ENCODE data around the gene PABPN1.

The PABPN1 gene

DNA sequence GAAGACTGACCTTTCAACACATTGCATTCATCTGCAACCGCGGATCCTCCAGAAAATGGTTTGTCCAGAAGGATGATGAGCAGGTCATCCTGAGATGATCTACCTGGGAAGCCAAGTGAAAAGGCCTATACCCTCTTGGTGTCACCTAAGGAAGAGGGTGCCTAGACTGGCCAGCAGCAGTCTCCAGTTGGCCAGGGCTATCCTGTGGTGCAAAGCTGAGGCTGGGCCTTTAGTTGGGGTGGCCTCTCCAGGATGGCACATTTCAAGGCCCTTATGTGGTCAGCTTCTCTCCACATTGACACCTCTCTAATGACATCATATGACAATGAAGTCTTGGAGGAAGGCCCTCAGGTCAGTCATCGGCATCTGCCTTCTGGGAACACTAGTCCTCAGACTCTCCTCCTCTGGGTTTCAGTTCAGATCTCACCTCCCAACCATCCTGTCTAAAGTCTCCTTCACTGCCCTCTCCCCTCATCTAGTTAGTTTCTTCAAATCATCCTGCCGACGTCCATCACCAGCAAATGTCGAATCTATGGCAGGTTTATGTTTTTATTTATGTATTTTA, 34.7 kb downstream of the PABPN1 start:
- DNase-seq, result no peak

DNA sequence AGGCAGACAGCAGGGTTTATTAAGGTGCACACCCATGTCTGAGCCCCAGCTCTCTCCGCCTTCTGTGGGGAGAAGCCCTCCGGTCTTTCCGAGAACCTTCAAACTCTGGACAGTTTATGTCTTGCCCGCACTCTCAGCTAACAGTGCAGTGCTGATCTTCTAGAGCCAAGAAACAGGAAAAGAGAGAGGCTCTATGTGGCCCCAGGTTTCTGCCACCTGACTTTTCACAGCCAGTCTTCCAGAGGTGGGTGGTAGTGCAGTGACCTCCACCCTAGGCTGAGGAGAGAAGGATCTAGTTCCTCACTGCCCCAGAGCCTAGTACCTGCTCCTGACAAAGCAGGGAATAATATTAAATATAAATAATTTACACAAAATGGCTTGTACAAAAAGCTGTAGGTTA, 35.4 kb downstream of the PABPN1 start:
- no peak for DNase-seq

DNA sequence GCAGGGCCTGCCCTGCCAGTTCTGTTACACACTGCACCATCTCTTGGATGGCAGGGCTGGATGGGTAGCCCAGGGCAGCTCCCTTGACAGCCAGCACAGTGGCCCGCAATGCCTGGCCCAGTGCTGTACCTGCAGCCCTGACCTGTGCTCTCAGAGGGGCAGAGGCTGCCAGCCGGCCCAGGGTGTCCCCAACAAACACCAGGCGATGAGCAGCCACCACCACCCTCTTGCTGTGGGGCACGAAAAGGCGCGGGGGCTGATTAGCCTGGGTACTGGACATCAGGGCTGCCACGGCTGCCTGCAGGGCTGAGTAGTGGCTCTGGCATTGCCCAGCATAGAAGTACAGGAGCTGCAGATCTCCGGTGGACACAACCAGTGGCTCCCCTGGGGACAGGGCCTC, 36.0 kb downstream of the PABPN1 start:
- no peak for DNase-seq

DNA sequence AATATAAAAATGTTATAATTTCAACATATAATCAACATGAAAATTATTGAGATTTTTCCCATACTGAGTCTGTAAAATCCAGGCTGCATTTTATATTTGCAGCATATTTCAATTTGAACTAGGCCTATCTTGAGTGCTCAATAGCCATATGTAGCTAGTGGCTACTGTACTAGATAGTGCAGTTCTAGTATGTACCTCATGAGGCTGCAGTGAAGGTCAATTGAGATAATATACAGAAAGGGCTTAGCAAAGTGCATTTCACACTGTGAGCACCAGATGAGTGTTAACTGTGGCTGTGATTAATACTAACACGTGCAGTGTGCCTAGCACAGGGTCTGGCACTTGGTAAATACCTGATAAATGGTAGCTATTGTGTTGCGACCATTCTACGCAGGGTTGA, 36.8 kb downstream of the PABPN1 start:
- no peak for DNase-seq

DNA sequence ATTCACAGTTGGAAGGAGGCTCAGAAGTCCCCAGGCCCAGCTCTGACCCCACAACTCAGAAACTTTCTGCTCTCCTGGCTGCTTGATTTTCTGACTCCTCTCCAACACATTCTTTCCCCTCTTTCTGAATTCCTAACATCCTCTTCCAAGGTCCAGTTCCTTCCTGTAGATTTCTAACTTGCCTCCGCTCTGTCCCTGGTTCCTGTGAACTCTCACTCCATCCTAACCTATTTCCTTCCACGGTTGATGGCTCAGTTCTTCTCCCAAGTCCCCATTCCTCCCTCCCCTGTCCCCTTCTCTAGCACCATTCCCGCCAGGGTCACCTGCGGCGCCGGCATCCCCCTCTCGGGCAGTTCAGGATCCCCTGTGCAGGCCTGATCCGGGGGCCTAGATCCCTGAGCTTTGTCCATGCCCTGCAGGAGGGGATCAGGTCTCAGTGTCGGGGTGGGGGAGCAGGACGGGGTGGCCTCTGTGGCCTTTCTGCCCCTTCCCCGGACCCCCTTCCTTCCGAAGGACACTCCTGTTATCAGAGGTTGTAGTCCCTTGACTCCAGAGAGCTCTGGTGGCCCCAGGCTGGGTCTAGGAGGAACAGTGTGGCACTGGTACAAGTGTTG, 37.4 kb downstream of the PABPN1 start:
- no peak for DNase-seq

DNA sequence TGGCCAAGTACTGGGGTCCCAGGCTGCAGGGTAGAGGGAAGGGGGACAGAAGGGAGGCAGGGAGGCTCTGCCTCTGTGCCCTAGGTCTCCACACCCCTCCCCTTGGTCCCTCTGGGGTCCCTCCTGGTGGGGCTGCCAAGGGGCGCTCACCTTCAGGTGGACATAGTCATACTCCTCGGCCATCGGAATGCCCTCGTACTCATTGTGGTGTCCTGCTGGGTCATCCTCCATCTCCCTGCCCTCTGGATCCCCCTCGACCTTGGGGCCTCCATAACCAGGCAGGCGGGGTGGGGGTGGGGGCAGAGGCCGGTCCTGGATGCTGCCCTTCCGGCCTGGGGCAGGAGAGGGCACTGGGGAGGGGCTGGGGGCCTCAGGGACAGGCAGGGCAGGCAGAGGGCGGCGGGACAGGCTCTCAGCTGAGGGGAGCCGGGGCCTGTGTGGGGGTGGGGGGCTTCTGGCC, 37.9 kb downstream of the PABPN1 start:
- no peak for DNase-seq

DNA sequence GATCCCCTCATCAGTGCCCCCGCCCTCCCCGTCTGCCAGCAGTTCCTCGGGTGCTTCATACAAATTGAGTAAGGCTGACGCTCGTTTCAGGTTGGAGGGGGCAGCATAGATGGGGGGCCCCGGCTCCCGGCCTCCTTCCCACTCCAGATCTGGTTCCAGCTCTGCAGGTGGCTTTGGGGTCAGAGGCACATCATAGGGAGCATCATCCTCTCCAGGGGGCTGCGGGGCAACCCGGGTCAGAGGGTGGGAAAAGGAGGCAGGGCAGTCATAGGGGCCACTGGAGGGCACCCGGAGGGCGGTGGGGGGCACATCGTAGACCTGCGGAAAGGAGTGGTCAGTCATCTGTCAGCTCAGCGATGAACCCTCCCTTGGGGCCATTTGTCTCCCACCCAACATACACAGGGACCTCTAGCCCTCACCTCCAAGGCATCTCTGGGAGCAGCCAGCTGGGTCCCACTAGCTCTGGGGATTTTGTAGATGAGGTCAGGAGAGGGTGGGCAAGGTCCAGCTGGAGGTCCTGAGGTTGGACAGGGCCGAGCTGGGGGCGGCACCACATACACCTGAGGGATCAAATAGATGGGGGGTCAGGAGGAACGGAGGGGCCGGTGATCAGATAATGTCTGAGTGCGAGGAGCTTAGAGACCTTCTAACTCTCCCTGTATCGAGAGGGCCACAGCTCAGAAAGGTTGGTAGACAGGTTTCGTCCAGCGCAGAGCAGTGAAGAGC, 38.6 kb downstream of the PABPN1 start:
- no peak for DNase-seq

DNA sequence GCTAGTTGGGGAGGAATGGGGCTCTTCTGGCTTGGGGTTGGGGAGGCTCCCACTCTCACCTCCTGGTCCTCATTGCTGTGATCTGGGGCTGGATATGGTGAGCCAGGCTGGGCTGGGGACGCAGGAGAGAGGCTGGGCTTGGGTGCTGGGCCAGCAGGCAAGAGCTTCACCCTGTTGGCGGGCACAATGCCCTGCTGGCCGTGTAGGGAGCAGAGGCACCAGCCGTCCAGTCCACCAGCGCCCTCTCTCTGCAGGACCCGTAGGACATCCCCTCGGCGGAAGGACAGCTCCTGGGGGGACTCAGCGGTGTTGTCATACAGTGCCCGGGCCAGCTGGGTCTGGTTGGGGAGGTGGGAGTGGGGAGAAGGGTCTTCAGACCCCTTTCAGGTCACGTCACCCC, 39.2 kb downstream of the PABPN1 start:
- DNase-seq, result peak in 44 of 58 donors; percentile 5 to 83 (median 56)

DNA sequence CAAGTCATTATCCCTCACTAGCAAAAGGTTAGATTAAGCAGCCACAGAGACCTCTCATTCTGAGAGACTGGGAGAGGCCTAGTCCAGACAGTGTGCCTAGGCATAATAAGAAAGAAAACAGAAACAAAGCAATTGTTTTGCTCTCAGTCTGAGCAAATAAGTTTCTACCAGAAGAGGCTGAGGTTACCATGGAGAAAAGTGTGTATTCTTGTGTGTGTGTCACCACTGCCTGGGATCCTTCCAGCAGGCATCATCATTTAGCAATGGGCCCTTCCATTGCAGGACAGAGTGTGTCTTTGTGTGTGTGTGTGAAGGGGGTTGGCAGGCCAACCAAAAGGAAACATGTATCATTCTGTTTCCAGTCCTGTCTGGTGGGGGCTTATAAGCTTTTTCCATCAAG, 40.1 kb downstream of the PABPN1 start:
- peak in 14 of 58 donors; percentile 10 to 68 (median 46) for DNase-seq

DNA sequence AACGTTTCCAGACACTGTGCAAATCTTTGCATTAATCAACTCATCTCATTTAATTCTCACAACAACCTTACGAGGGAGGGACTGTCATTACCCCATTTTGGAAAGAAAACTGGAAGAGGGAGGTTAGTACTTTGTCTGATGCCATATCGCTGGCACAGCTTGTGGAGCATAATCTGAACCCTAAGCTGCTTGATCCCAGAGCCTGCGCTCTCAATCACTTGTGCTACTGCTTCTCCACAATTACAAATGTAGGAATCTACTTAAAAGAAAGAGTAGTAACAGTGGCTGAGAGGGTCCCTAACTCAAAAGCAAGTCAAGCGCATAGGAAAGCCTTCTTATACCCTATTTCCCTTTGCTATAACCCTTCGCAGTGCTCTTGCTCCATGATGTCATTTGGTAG, 40.5 kb downstream of the PABPN1 start:
- no peak for DNase-seq

DNA sequence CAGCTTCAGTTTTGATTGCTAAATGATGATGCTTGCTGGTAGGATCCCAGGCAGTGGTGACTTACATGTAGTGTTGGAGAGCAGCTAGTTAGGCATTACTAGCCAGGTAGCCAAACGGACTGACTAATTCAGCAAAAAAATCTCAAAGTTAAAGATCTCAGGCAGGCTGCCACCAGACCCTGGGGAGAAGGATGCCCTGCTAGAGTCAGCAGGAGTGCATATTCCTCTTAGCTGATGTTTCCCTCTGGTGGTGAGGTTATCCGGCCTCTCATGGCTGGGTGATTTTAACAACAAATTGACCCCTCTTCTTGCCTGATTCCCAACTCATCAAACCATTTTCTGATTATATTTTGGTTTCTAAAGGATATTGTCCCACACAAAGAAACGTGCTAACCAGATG, 40.9 kb downstream of the PABPN1 start:
- DNase-seq, result no peak

DNA sequence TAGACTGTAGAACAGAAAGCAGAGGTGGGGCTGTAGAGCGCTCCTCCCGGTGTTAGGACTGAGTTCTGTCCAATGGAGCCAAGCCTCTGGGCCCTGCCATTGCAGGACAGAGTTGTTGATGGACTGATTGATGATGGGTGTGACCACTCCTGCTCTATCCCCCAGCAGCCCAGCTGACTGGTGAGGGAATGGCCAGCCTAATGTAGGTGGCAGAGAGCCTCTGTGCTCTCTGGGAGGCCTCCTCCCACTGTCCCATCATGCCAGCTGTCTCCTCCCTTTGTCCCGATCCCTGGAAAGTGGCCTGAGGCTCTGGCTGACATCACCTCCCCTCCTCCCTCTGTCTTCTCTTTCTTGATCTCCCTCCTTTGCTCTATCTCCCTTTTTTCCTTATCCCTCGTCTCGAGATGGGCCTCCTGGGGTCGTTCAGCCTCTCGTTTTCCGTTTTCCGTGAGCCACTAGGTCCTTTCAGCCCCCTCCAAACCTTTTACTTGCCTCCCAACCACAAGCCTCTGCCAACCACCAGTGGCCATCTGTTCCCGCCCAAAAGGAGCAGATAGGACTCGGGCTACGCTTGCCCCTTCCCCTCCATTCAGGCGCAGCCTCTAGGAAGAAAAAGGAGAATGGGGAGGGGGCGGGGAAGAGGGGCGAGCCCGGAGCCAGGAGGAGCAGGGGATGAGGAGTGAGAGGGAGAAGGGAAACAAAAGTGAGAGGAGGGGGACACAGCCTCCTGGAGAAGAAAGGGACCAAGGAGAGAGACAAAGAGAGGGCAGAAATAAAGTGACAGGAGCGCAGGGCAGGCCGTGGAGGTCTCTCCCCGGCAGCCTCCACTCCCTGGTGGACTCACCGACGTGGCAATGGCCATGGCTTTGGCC, 43.1 kb downstream of the PABPN1 start:
- DNase-seq, result peak in 42 of 58 donors; percentile 19 to 86 (median 52)

DNA sequence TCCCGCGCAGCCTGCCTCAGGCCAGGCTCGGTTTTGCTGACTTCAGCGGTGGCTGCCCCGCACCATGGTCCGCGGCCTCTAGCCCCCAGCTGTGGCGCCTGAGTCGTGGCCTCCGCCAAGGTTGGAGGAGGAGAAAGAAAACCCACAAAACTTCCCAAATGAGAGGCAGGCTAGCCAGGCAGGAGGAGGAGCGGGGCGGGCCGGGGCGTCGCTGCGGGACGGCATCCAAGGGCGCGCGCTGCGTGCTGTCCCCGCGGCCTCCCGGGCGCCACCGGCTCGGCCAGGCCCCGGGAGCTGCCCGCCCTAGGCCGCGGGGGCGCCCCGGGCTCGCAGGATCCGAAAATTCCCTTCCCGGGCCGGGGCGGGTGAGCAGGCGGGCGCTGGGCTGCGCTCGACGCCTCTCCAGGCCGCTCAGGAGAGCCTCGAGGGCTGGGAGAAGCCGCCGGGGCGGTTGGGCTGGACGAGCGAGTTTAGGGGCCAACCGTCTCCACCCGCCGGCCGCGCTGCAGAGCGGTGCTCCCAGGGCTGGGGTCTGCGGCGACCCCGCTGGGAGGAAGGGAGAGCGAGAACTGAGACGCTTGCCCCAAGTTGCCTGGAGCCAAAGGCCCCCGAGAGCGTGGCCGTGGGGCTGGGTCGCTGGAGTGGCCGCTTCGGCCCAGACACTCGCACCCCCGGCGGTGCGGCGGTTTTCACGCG, 43.9 kb downstream of the PABPN1 start, which contains the start of gene EFS:
TSS of gene EFS (minus strand) at position 137 of the 696 bp plus-strand sequence. CDS start 147 bp downstream, outside the sequence.
- DNase-seq, result peak in 37 of 58 donors; percentile 2 to 62 (median 36)

DNA sequence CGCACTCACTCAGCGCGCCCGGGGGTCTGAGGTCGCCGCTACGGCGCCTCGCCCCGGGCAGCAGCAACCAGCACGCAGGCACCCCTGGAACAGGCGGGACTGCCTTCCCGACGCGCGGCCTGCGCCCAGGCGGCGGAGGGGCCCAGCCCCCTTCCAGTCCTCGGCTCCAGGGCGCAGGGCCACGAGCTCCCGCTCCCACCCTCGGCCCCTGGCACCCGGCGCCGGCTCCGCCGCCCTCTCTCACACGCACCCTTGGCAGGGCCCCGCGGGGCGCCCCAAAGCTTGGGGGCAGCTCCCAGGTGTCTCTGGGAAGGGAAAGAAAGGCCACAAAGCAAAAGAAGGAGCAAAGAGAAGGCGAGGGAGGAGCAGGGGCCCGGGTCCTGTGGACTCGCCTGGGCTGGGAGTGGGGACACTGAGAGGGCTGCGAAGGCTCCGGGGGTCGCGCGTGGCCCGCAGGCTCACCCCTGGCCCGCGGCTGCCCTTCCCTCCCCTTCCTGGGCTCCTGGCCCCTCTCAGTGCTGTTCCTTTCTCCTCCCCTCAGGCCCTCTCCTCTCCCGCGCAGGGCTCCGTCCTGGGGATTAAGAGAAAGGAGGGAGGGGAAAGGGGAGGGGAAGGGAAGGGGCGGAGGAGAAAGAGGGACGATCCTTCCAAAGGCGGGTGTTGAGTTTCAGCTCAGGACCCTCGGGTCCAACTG, 44.6 kb downstream of the PABPN1 start:
- DNase-seq, result peak in 39 of 58 donors; percentile 27 to 85 (median 70)

DNA sequence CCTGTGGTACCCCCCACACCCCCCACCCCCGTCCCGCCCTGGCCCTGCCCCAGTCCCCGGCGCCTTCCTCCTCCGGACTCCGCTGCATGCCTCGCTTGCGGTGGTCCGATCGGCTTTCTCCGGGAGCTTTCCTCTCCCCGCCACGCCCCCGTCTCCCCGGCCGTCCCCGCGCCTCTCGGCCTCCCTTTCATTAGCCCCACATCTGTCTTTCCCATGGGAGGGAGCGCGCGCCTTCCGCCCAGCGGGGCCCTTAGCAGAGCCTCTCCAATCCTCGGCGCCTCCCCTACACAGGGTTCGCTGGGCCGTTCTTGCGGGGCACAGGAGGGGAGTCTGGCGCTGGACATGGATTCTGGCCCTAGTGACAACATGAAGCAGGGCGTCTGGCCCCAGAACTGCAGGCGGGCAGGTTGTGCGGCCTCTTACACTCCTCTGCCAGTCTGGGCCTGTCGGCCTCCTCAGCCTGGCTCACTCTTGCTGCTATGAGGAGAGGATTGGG, 45.2 kb downstream of the PABPN1 start:
- DNase-seq, result peak in 52 of 58 donors; percentile 21 to 85 (median 64)

DNA sequence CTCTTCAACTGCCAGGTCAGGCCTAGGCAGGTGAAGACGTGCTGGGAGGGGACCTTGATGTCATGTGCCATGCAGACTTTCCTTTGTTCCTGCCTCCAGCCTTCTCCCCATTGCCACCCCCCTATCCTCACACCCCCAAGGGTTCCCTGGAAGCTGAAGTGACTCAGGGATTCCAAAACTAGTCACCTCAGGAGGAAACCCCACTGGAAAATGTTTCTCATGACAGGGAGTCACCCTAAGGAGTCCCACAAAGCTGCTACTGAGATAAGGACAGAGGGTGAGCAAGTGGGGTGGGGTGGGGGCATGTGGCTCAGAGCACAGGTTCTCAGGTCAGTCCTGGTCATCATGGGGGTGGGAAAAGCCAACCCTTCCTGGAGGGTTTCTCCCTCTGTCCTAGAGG, 49.0 kb downstream of the PABPN1 start:
- no peak for DNase-seq

DNA sequence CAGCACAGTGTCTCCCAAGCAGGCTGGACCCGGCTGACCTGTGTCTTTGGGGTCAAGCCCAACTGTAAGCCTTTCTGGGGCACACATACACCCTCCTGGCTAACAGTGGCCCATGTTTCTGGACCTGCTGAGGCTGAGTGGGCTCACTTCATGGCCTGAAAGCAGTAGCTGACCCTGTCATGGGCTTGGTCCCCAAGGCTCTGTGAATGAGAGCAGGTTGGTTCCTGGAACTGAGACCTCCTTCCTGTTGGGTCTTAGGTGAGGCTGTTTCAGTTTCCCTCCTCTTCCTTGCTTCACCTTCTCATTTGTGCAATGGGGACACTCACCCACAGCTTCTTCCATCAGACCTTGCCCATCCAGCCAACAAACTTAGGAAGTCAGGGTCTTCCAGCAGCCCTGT, 50.6 kb downstream of the PABPN1 start:
- no peak for DNase-seq

DNA sequence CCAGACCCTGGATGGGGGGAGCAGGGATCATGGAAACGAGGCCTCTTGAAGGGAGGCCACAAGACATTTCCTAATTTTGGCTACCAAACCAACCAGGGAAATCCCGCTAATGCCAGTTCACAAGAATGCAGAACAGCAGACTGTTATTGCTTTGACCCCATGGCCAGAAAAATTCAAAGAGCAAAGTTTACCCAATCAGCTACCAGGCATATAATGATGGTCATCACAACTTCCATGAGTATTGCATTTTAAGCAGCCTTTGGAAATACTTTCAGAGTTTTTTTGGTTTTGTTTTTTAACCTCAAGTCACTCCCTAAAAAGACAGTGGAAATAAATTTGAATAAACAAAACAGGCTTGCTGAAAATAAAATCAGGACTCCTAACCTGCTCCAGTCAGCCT, 51.3 kb downstream of the PABPN1 start, which contains the start of gene IL25:
TSS of gene IL25 (plus strand) at position 301 of the 400 bp plus-strand sequence.
- DNase-seq, result no peak

DNA sequence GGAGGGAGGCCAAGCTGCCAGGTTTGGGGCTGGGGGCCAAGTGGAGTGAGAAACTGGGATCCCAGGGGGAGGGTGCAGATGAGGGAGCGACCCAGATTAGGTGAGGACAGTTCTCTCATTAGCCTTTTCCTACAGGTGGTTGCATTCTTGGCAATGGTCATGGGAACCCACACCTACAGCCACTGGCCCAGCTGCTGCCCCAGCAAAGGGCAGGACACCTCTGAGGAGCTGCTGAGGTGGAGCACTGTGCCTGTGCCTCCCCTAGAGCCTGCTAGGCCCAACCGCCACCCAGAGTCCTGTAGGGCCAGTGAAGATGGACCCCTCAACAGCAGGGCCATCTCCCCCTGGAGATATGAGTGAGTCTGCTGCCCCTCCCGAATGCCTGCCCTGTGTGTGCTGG, 51.8 kb downstream of the PABPN1 start:
- no peak for DNase-seq
